IPS-15b (cell line): ENCODE measurements around the gene SIAE.
A peak's percentile ranks its signal among the peaks of the same experiment; 100 is the strongest.

Source experiments
- H3K27me3 ChIP-seq: one replicate; pipeline ENCODE4 v1.6.1; 2013; ENCODE audit warnings: low read length; ENCODE audit not compliant: control insufficient read depth, insufficient read depth
- H3K36me3 ChIP-seq: one replicate; pipeline ENCODE4 v1.6.1; 2013; ENCODE audit warnings: low read length; ENCODE audit not compliant: control insufficient read depth, insufficient read depth
- H3K4me1 ChIP-seq: one replicate; pipeline ENCODE4 v1.6.1; 2013; ENCODE audit warnings: mild to moderate bottlenecking, low read length; ENCODE audit not compliant: control insufficient read depth, insufficient read depth
- H3K4me3 ChIP-seq: one replicate; pipeline ENCODE4 v1.5.1; 2013; ENCODE audit warnings: low read depth, low read length
- H3K9ac ChIP-seq: one replicate; pipeline ENCODE4 v1.6.1; 2013; ENCODE audit warnings: low read depth, mild to moderate bottlenecking, low read length
- H3K9me3 ChIP-seq: one replicate; pipeline ENCODE4 v1.6.1; 2013; ENCODE audit warnings: mild to moderate bottlenecking, low read length; ENCODE audit not compliant: control insufficient read depth, insufficient read depth

The SIAE gene

GRCh38 chr11:124642628-124643027 is 30.9 kb downstream of the SIAE start:
- Histone ChIP-seq H3K27me3 (peaks cover 2% of the 10 kb centered on the region), H3K9ac (no peak overlapping the region), H3K9me3 (no peaks in the 10 kb centered on the region), H3K4me1 (no peaks in the 10 kb centered on the region), H3K4me3 (no peak overlapping the region), H3K36me3 (no peaks in the 10 kb centered on the region)

DNA sequence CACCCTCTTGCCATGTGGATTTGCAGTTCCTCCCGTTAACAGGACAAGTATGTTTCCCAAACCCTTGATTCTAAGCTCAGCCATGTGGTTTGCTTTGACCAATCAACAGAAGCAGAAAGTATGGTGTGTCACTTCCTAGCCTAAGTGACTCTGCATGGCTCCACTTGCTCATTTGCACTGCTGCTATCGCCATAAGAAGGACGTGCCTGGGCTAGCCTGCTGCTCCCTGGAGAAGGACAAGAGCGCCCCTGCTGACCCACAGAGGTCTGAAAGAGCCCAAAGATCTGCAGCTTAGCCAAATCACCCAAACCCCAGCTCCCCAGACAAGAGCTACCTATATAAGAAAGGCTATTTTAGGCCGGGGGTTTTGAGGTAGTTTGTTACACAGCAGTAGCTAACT is 32.9 kb downstream of the SIAE start:
- Histone ChIP-seq H3K9me3 (no peaks in the 10 kb centered on the region), H3K36me3 (no peaks in the 10 kb centered on the region), H3K27me3 (no peaks in the 10 kb centered on the region), H3K4me3 (no peak overlapping the region), H3K9ac (no peak overlapping the region), H3K4me1 (no peaks in the 10 kb centered on the region)

- Histone ChIP-seq H3K36me3 (no peaks in the 10 kb centered on the region), H3K9ac (no peak overlapping the region), H3K4me3 (no peak overlapping the region), H3K9me3 (no peaks in the 10 kb centered on the region), H3K27me3 (no peaks in the 10 kb centered on the region), H3K4me1 (no peaks in the 10 kb centered on the region)
These were observed 34.4 kb downstream of the SIAE start for GRCh38 chr11:124639186-124639585.

DNA sequence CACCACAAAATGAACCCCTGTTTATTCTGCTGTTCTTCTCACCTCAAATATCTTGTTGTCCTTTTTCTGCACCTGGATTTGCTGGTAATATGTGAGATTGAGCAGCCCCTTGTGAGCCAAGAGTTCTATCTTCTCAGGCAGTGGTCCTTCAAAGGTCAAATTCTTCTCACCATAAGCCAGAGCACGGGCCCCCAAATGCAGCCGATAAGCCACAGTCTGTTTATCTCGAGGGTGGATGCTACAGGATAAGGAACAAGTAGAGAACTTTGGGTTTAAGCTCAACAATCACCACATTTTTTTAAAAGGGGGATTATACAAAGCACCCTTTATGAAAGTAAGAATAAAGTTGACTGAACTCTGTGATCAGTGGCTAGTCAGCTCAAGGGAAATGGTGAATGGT is 35.0 kb downstream of the SIAE start:
- H3K4me3 ChIP-seq, result no peak overlapping the region
- H3K27me3 ChIP-seq, result no peaks in the 10 kb centered on the region
- H3K9ac ChIP-seq, result no peak overlapping the region
- no peaks in the 10 kb centered on the region for H3K4me1 ChIP-seq
- no peaks in the 10 kb centered on the region for H3K9me3 ChIP-seq
- no peaks in the 10 kb centered on the region for H3K36me3 ChIP-seq

DNA sequence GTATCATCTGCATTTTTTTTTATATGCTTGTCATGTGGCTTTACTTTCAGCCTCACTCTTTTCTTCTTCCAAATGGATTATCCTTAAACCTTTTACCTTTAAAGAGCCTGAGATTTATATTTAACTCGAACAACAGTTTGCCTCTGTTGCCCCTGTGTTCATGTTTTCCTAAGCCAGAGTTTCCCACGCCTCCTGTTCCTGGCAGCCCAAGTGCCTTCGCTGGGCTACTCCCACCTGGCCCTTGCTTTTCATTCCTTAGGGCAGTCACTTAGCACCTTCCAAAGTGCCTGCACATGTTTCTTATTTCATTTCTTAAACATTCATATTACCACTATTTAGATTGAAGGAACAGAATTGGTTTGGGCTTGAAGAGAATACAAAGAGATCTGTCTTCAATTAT is 37.6 kb downstream of the SIAE start:
- Histone ChIP-seq H3K9ac (no peak overlapping the region), H3K27me3 (no peaks in the 10 kb centered on the region), H3K9me3 (no peaks in the 10 kb centered on the region), H3K4me1 (no peaks in the 10 kb centered on the region), H3K4me3 (no peak overlapping the region), H3K36me3 (peaks cover 14% of the 10 kb centered on the region)

DNA sequence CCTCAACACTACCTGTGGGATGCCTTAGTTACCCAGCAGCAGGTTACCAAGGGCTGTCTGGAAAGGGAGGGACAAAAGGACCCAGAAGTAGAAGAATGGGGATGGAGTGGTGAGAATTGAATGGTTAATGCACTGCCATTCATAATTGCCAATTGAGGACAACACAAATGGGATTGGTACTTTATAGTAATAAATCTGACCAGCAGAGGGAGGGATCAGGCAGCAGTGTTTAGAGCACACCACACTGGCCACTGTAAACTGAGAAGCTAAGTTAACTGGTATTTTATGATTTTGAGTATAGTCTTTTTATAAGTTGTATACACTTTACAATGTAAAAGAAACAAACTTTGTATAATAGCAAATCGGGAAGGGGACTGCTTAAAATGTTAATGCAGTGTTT is 40.2 kb downstream of the SIAE start:
- H3K36me3 ChIP-seq, result peaks cover 22% of the 10 kb centered on the region
- H3K4me1 ChIP-seq, result no peaks in the 10 kb centered on the region
- no peaks in the 10 kb centered on the region for H3K27me3 ChIP-seq
- no peaks in the 10 kb centered on the region for H3K9me3 ChIP-seq
- H3K9ac ChIP-seq, result no peak overlapping the region
- H3K4me3 ChIP-seq, result no peak overlapping the region

- peaks cover 37% of the 10 kb centered on the region for H3K36me3 ChIP-seq
- H3K9ac ChIP-seq, result no peak overlapping the region
- no peaks in the 10 kb centered on the region for H3K27me3 ChIP-seq
- H3K9me3 ChIP-seq, result no peaks in the 10 kb centered on the region
- H3K4me1 ChIP-seq, result no peaks in the 10 kb centered on the region
- no peak overlapping the region for H3K4me3 ChIP-seq
These were observed 43.6 kb downstream of the SIAE start for GRCh38 chr11:124629961-124630360.

DNA sequence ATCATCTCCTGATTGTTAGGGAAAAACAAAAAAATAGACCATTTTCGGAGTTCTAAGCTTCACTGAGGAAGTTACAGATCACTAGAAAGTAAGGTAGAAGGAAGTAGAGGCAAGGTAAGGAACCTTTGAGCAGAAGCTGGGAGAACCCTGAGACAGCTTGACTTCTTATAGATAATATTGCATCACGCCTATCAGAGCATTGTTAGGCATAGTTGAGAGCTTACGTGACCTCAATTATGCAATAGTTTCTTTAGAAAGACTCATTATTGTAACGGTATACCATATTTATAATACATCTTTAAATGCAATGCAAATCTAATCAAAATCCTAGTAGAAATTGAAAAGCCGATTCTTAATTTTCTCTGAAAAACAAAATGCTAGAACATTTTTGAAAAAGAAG is 46.0 kb downstream of the SIAE start:
- Histone ChIP-seq H3K36me3 (peaks cover 31% of the 10 kb centered on the region), H3K9ac (no peak overlapping the region), H3K9me3 (no peaks in the 10 kb centered on the region), H3K4me1 (no peaks in the 10 kb centered on the region), H3K4me3 (no peak overlapping the region), H3K27me3 (no peaks in the 10 kb centered on the region)

GRCh38 chr11:124625504-124626168 is 47.9 kb downstream of the SIAE start:
- Histone ChIP-seq H3K4me3 (no peak overlapping the region), H3K9ac (no peak overlapping the region), H3K9me3 (no peaks in the 10 kb centered on the region), H3K4me1 (no peaks in the 10 kb centered on the region), H3K36me3 (peaks cover 21% of the 10 kb centered on the region), H3K27me3 (no peaks in the 10 kb centered on the region)

DNA sequence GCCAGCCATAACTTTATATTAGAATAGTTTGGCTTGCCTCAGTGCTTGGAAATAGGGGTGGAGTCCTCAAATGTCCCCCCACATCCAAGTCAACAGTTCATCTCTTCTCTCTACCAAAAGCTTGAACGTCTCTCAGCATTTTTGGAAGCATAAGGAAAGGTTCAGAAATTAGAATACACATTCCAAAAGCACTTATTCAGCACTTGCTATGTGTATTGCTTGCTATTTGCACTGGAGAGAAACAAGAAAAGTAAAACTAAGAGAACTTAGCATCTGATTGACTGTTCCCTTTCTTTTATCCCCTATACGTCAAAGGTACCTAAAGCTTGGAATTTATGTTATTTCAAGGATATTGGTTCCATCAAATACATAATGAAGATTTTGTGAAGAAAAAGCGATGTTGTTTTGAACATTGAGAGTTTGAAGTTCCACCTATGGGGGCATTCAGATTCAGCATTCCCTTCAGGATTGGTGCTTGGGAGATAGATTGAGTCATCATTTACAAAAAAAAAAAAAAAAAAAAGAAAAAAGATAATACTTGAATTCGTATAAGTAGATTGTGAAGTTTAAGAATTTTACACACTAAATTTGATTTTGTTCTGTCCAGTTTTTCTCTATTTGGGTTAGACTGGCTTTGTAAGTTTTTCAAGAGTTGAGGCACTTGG is 49.5 kb downstream of the SIAE start:
- H3K4me1 ChIP-seq, result no peaks in the 10 kb centered on the region

DNA sequence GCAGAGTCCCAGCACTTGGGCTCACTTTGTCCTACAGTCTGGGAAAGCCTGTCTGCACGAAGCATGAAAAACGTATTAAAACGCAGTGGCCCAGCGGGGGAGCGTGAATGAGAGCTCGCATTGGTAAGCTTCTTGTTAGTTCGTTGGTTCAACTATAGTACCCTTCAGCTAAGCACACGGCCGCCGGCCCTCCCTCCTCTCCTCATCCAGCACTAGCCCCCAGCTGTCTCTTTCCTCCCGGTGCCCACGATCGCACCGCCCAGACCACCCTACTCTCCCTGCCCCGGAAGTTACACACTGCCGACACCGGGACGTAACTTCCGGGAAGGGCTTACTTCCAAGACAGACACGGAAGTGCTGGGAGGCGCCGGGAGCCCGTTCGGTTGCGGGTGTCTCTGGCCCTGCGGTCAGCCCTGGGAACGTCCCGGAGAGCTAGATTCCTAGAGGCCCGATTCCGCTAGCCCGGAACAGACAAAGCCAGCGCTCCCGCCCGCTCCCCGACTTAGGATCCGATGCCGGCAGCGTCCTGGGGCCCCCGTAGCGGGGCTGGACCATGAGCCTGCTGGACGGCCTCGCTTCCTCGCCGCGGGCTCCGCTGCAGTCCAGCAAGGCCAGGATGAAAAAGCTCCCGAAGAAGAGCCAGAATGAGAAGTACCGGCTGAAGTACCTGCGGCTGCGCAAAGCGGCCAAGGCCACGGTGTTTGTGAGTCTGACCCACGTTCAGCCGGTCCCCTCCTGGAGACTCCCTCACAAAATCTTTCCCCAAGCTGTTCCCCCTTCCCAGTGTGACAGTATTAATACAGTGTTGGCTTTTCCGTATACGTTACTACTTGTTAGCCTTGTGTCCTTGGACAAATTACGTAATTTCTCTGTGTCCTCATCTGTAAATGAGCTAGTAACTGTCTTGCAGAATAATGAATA is 50.7 kb downstream of the SIAE start, which contains the start of gene TBRG1:
TSS of gene TBRG1 (plus strand) at position 334 of the 921 bp plus-strand sequence. CDS start at position 554, 220 bp downstream.
- peak within 1 kb of the TSS; percentile 92 for H3K4me3 ChIP-seq
- no peaks in the 10 kb centered on the region for H3K9me3 ChIP-seq
- no peaks in the 10 kb centered on the region for H3K4me1 ChIP-seq
- peaks cover 15% of the 10 kb centered on the region for H3K36me3 ChIP-seq
- peaks cover 10% of the 10 kb centered on the region for H3K27me3 ChIP-seq
- H3K9ac ChIP-seq, result peak within 1 kb of the TSS; percentile 85

More for the DNA sequence above, 49.5 kb downstream of the SIAE start:
- H3K9ac ChIP-seq, result no peak overlapping the region
- peaks cover 15% of the 10 kb centered on the region for H3K36me3 ChIP-seq
- H3K9me3 ChIP-seq, result no peaks in the 10 kb centered on the region
- peaks cover 10% of the 10 kb centered on the region for H3K27me3 ChIP-seq
- H3K4me3 ChIP-seq, result peak overlapping the region; percentile 92
